H1 (cell line): Measurements from ENCODE around the gene UTS2B. TPM values are rescaled to one million over a fixed set of nuclear protein-coding genes. Genes with fewer than 3 reads are reported as not detected.
"Not testable (repeated sequence)": the region's sequence is repeated elsewhere in the genome, so short reads cannot be mapped to it uniquely, and the experiment has no call there.

Source experiments
- CTCF ChIA-PET: fragments of 300-600 bp; sonication (Branson Sonifier 250); formaldehyde crosslinking; loops from one replicate; lab custom pipeline; 2021; ENCODE audit not compliant: partially characterized antibody; lab: Charles Lee
- POLR2A ChIA-PET: fragments of 300-600 bp; sonication (Branson Sonifier 250); formaldehyde crosslinking; loops from one replicate; lab custom pipeline; 2021; ENCODE audit warnings: inconsistent platforms; ENCODE audit not compliant: partially characterized antibody; lab: Charles Lee
- DNase-seq, 2 experiments: peaks; one replicate each; pipeline versions ENCODE4 v3.0.0 to v3.0.0-alpha.2; 2010 to 2022; ENCODE audit warnings: low spot score in 2 of 2, low read depth in 1 of 2, mixed read lengths in 1 of 2
- FAIRE-seq: peaks from 2 replicates; lab custom pipeline; 2011; peaks lifted over from hg19 to GRCh38; lab: Jason Lieb, UNC
- H2AFZ ChIP-seq: 2 replicates; pipeline ENCODE4 v1.8.1; 2012; ENCODE audit warnings: low read length, inconsistent platforms
- H2AK5ac ChIP-seq: 2 replicates; pipeline ENCODE4 v1.6.1; 2013; ENCODE audit warnings: low read depth, low read length
- H2BK120ac ChIP-seq: replicated peaks from 2 replicates; pipeline ENCODE3; 2013; ENCODE audit warnings: low read depth, low read length, inconsistent platforms
- H2BK12ac ChIP-seq: 2 replicates; pipeline ENCODE4 v1.6.1; 2013; ENCODE audit warnings: low read depth, low read length
- H2BK15ac ChIP-seq: 2 replicates; pipeline ENCODE4 v1.6.1; 2013; ENCODE audit warnings: low read length
- H2BK20ac ChIP-seq: 2 replicates; pipeline ENCODE4 v1.6.1; 2013; ENCODE audit warnings: low read length
- H2BK5ac ChIP-seq: 2 replicates; pipeline ENCODE4 v1.6.1; 2013; ENCODE audit warnings: low read depth, low read length
- H3K14ac ChIP-seq: 2 replicates; pipeline ENCODE4 v1.6.1; 2013; ENCODE audit warnings: inconsistent platforms; ENCODE audit not compliant: insufficient read length
- H3K18ac ChIP-seq: 2 replicates; pipeline ENCODE4 v1.6.1; 2013; ENCODE audit warnings: low read length; ENCODE audit errors: extremely low read depth
- H3K23ac ChIP-seq: 2 replicates; pipeline ENCODE4 v1.6.1; 2013; ENCODE audit warnings: inconsistent platforms; ENCODE audit not compliant: insufficient read length
- H3K23me2 ChIP-seq: 2 replicates; pipeline ENCODE4 v1.6.1; 2013; ENCODE audit warnings: low read depth, low read length
- H3K27ac ChIP-seq: 2 replicates; pipeline ENCODE4 v1.6.1; 2011; ENCODE audit warnings: low read depth, low read length, inconsistent platforms
- H3K27me3 ChIP-seq, 4 experiments: replicated peaks in 1 of 4; 1 replicate in 1 of 4; 2 replicates in 3 of 4; pipeline versions ENCODE4 v1.6.1 to v1.8.1; 2011 to 2013; ENCODE audit warnings: low read length in 3 of 4, mild to moderate bottlenecking in 3 of 4, inconsistent platforms in 2 of 4, mixed read lengths in 2 of 4, moderate library complexity in 1 of 4; ENCODE audit not compliant: control insufficient read depth in 3 of 4, insufficient read depth in 3 of 4; ENCODE audit errors: extremely low read depth in 1 of 4
- H3K36me3 ChIP-seq, 4 experiments: 2 replicates each; pipeline versions ENCODE4 v1.6.1 to v1.8.1; 2011 to 2013; ENCODE audit warnings: mild to moderate bottlenecking in 4 of 4, low read length in 3 of 4, moderate library complexity in 2 of 4, control low read depth in 1 of 4, inconsistent platforms in 1 of 4; ENCODE audit not compliant: insufficient read depth in 4 of 4, control insufficient read depth in 2 of 4
- H3K4ac ChIP-seq: replicated peaks from 2 replicates; pipeline ENCODE3; 2013; ENCODE audit warnings: low read length, low read depth, mixed read lengths, inconsistent platforms; ENCODE audit not compliant: insufficient read length
- H3K4me1 ChIP-seq, 4 experiments: replicated peaks in 1 of 4; 1 replicate in 1 of 4; 2 replicates in 3 of 4; pipeline versions ENCODE4 v1.6.1 to v1.8.1; 2011 to 2013; ENCODE audit warnings: low read length in 3 of 4, inconsistent platforms in 2 of 4, mixed read lengths in 1 of 4; ENCODE audit not compliant: insufficient read depth in 4 of 4, control insufficient read depth in 3 of 4
- H3K4me2 ChIP-seq, 2 experiments: 2 replicates each; pipeline versions ENCODE4 v1.6.1 to v1.8.1; 2011 to 2013; ENCODE audit warnings: low read depth in 2 of 2, low read length in 2 of 2, control low read depth in 1 of 2, inconsistent platforms in 1 of 2, mild to moderate bottlenecking in 1 of 2; ENCODE audit not compliant: insufficient read depth in 1 of 2
- H3K4me3 ChIP-seq, 4 experiments: fragments of 200-600, 300-600 bp in 1 of 4; sonication (generic), shearing (Covaris generic), sonication (Bioruptor Twin) in 1 of 4; 2 replicates each; pipeline versions ENCODE4 v1.5.1 to v1.8.1; 2011 to 2016; ENCODE audit warnings: low read length in 4 of 4, low read depth in 3 of 4, control low read depth in 2 of 4, inconsistent platforms in 2 of 4, mild to moderate bottlenecking in 2 of 4, mixed read lengths in 1 of 4, moderate library complexity in 1 of 4; ENCODE audit not compliant: insufficient read depth in 2 of 4; ENCODE audit errors: extremely low read depth in 1 of 4
- H3K56ac ChIP-seq: replicated peaks from 2 replicates; pipeline ENCODE3; 2013; ENCODE audit warnings: low read depth, mild to moderate bottlenecking, mixed read lengths, low read length, inconsistent platforms; ENCODE audit not compliant: insufficient read length
- H3K79me1 ChIP-seq: 2 replicates; pipeline ENCODE4 v1.6.1; 2013; ENCODE audit warnings: low read depth, low read length, control low read depth
- H3K79me2 ChIP-seq, 2 experiments: 2 replicates each; pipeline versions ENCODE4 v1.6.1 to v1.8.1; 2012 to 2013; ENCODE audit warnings: low read length in 2 of 2, mild to moderate bottlenecking in 2 of 2, inconsistent platforms in 1 of 2; ENCODE audit not compliant: insufficient read depth in 2 of 2, control insufficient read depth in 1 of 2
- H3K9ac ChIP-seq, 4 experiments: replicated peaks in 1 of 4; 1 replicate in 1 of 4; 2 replicates in 3 of 4; pipeline versions ENCODE4 v1.6.1 to v1.8.1; 2011 to 2013; ENCODE audit warnings: low read depth in 3 of 4, low read length in 3 of 4, control low read depth in 2 of 4, mild to moderate bottlenecking in 2 of 4, moderate library complexity in 2 of 4, inconsistent platforms in 1 of 4; ENCODE audit errors: extremely low read depth in 1 of 4
- H3K9me3 ChIP-seq, 2 experiments: 2 replicates each; pipeline versions ENCODE4 v1.6.1 to v1.8.1; 2012 to 2013; ENCODE audit warnings: mild to moderate bottlenecking in 2 of 2, moderate library complexity in 2 of 2, control low read depth in 1 of 2, inconsistent platforms in 1 of 2, low read depth in 1 of 2, low read length in 1 of 2, mixed read lengths in 1 of 2; ENCODE audit not compliant: insufficient read depth in 2 of 2
- H4K20me1 ChIP-seq, 2 experiments: replicated peaks in 1 of 2; 2 replicates each; pipeline versions ENCODE3 to v1.8.1; 2011 to 2013; ENCODE audit warnings: inconsistent platforms in 2 of 2, low read length in 2 of 2, mild to moderate bottlenecking in 1 of 2; ENCODE audit not compliant: insufficient read depth in 2 of 2, control insufficient read depth in 1 of 2
- H4K5ac ChIP-seq: 2 replicates; pipeline ENCODE4 v1.6.1; 2013; ENCODE audit warnings: low read length, low read depth, mixed read lengths, inconsistent platforms; ENCODE audit not compliant: insufficient read length
- H4K8ac ChIP-seq: 2 replicates; pipeline ENCODE4 v1.8.0; 2013; ENCODE audit warnings: mild to moderate bottlenecking, moderate library complexity, low read length, inconsistent platforms; ENCODE audit not compliant: insufficient read depth; ENCODE audit errors: extremely low read depth
- H4K91ac ChIP-seq: replicated peaks from 2 replicates; pipeline ENCODE3; 2013; ENCODE audit warnings: low read length, mixed read lengths, inconsistent platforms; ENCODE audit not compliant: insufficient read length
- WGBS, 2 experiments: shearing (Covaris generic) in 1 of 2; methylation state at CpG; one replicate each; pipeline versions ENCODE4 v1.1.6 to v1.1.7; 2013 to 2015; ENCODE audit warnings: low lambda C conversion rate in 2 of 2, mixed read lengths in 2 of 2, inconsistent platforms in 1 of 2, low coverage in 1 of 2, missing lambda C conversion rate in 1 of 2; ENCODE audit not compliant: insufficient replicate concordance in 2 of 2, insufficient coverage in 1 of 2, insufficient read length in 1 of 2; ENCODE audit errors: extremely low coverage in 1 of 2, missing lambda C conversion rate in 1 of 2; 5-methylcytosine and 5-hydroxymethylcytosine counted together
- polyA plus RNA-seq, 7 experiments: library from polyadenylated mRNA; depleted of rRNA in 3 of 7; stranded (reverse) in 5 of 7; unstranded in 2 of 7; fragments of >200 nt in 5 of 7; fragments of 200-250 nt in 2 of 7; gene quantifications; 1 replicate in 5 of 7; 2 replicates in 1 of 7; 4 replicates in 1 of 7; pipeline versions ENCODE4 v1.2.1 to v1.2.3, GENCODE V29; 2011 to 2013; ENCODE audit warnings: missing spikeins in 2 of 7, mixed read lengths in 2 of 7
- total RNA-seq: library from RNA; stranded (reverse); fragmentation: NEBNext Ultra II Directional; extraction: Animal tissue kit (Norgen Biotek cat#: 25700); gene quantifications from 2 replicates; pipeline ENCODE4 v1.2.1, GENCODE V29; 2021

Gene UTS2B
- total and polyA plus RNA-seq, 2 of the 8 experiments (the other 6 are each of a cell fraction or from before 2014, with no cell fraction given): not detected

- H3K79me1 ChIP-seq, H3K79me2 ChIP-seq, H2BK15ac ChIP-seq, H4K8ac ChIP-seq, H2BK120ac ChIP-seq, H3K4me3 ChIP-seq, H4K20me1 ChIP-seq, H3K14ac ChIP-seq, FAIRE-seq, H3K56ac ChIP-seq, H2BK12ac ChIP-seq, H2BK5ac ChIP-seq, H3K27ac ChIP-seq, H3K4me2 ChIP-seq, H3K9ac ChIP-seq, H2BK20ac ChIP-seq, H2AFZ ChIP-seq, H4K91ac ChIP-seq, POLR2A ChIA-PET, H3K36me3 ChIP-seq, H3K18ac ChIP-seq, H4K5ac ChIP-seq, H3K4ac ChIP-seq, H3K27me3 ChIP-seq, H2AK5ac ChIP-seq, H3K23me2 ChIP-seq, H3K23ac ChIP-seq, H3K9me3 ChIP-seq, DNase-seq, H3K4me1 ChIP-seq: not testable (repeated sequence)
- 93% methylated on average over 14 of the region's 14 CpGs; no CpG with 5 or more reads in 1 of the 2 experiments for WGBS, 2 experiments
- CTCF ChIA-PET: interaction anchor here (1.5 kb wide), 1 partner anchor 9 kb away, joined by 4 read pairs; no protein-coding TSS in a partner anchor
These were observed 55.1 kb downstream of the UTS2B start for GRCh38 chr3:191275244-191275643.
